ENCODE data around the gene CPTP. TPM values are rescaled to one million over a fixed set of nuclear protein-coding genes. Genes with fewer than 3 reads are reported as not detected.

The CPTP gene
- polyA plus RNA-seq, 1 donor from 2014 or later, result 9.9 TPM

GRCh38 chr1:1306070-1306660 lies 18.4 kb upstream of the CPTP start:
- H3K27ac ChIP-seq (ENCODE audit: low read length), result peak overlapping the region; percentile 85
- no peaks in the 10 kb centered on the region for H3K9me3 ChIP-seq (ENCODE audit: low read length)
- peaks cover 2% of the 10 kb centered on the region for H4K20me1 ChIP-seq (ENCODE audit: insufficient read depth)
- peak overlapping the region; percentile 99 for H3K4me3 ChIP-seq (ENCODE audit: low read length)
- no peak overlapping the region for H2AFZ ChIP-seq (ENCODE audit: low read depth, low read length)
- H3K36me3 ChIP-seq (ENCODE audit: insufficient read depth, low read length), result no peaks in the 10 kb centered on the region
- peaks cover 36% of the 10 kb centered on the region for H3K79me2 ChIP-seq (replicated peaks; ENCODE audit: insufficient read depth, low read length)
- H3K27me3 ChIP-seq (ENCODE audit: insufficient read depth, low read depth, low read length), result no peaks in the 10 kb centered on the region
- peak overlapping the region; percentile 95 for H3K9ac ChIP-seq (ENCODE audit: low read length)
- no peaks in the 10 kb centered on the region for H3F3A ChIP-seq (ENCODE audit: insufficient read depth, low read length, poor library complexity, severe bottlenecking)
- H3K4me2 ChIP-seq (ENCODE audit: low read length), result peak overlapping the region; percentile 80
- TF ChIP-seq POLR2AphosphoS5 (IDR thresholded peaks at IDR 0.05), result no peak
- no peaks in the 10 kb centered on the region for H3K9me2 ChIP-seq (ENCODE audit: insufficient read depth, low read length)

DNA sequence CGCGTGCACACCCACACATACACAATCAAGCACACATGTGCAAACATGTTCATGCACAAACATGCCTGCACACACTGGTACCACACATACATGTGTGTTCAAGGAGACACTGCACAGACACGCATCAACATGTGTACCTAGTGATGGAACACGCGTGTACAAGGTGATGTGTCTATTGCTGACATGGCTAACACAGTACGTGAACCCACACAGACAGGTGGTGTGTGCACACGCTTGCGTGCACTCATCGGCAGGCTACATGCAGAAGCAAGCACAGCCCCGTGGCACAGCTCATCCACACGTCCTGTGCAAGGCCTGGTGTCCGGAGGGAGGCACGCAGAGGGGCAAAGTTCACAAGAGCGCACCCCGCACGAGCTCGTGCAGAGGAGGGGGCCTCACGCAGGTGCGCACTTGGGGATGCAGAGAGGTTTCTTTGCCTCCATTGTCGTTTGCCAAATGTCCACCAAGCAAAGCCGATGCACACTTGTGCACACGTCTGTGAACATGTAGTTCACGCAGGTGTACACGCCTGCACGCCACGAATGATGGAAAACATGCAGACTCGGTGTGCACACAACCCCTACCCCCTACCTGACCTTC lies 17.8 kb upstream of the CPTP start:
- no peaks in the 10 kb centered on the region for H3K27me3 ChIP-seq (ENCODE audit: insufficient read depth, low read depth, low read length)
- peak overlapping the region; percentile 80 for H3K4me2 ChIP-seq (ENCODE audit: low read length)
- H3K4me3 ChIP-seq (ENCODE audit: low read length), result peak overlapping the region; percentile 99
- H3K9ac ChIP-seq (ENCODE audit: low read length), result peak overlapping the region; percentile 95
- peaks cover 2% of the 10 kb centered on the region for H4K20me1 ChIP-seq (ENCODE audit: insufficient read depth)
- H3F3A ChIP-seq (ENCODE audit: insufficient read depth, low read length, poor library complexity, severe bottlenecking), result no peaks in the 10 kb centered on the region
- no peaks in the 10 kb centered on the region for H3K36me3 ChIP-seq (ENCODE audit: insufficient read depth, low read length)
- no peaks in the 10 kb centered on the region for H3K9me3 ChIP-seq (ENCODE audit: low read length)
- H3K79me2 ChIP-seq (replicated peaks; ENCODE audit: insufficient read depth, low read length), result peaks cover 36% of the 10 kb centered on the region
- no peak overlapping the region for H2AFZ ChIP-seq (ENCODE audit: low read depth, low read length)
- H3K27ac ChIP-seq (ENCODE audit: low read length), result peak overlapping the region; percentile 85
- no peaks in the 10 kb centered on the region for H3K9me2 ChIP-seq (ENCODE audit: insufficient read depth, low read length)
- TF ChIP-seq MXI1 (conservative IDR thresholded peaks at IDR 0.05; ENCODE audit: poor library complexity, severe bottlenecking) (no peak), RAD21 (conservative IDR thresholded peaks at IDR 0.05) (no peak), TAF1 (IDR thresholded peaks at IDR 0.05; ENCODE audit: low read depth) (no peak), POLR2AphosphoS5 (IDR thresholded peaks at IDR 0.05) (peak; percentile 51), SMC3 (conservative IDR thresholded peaks at IDR 0.05; ENCODE audit: poor library complexity) (no peak), REST (IDR thresholded peaks at IDR 0.05; ENCODE audit: borderline replicate concordance) (peak; percentile 32), EZH2 (IDR thresholded peaks at IDR 0.05; ENCODE audit: borderline replicate concordance, insufficient read depth, low read length, poor library complexity, severe bottlenecking) (no peak)
- TF ChIP-seq, protein P1, sequence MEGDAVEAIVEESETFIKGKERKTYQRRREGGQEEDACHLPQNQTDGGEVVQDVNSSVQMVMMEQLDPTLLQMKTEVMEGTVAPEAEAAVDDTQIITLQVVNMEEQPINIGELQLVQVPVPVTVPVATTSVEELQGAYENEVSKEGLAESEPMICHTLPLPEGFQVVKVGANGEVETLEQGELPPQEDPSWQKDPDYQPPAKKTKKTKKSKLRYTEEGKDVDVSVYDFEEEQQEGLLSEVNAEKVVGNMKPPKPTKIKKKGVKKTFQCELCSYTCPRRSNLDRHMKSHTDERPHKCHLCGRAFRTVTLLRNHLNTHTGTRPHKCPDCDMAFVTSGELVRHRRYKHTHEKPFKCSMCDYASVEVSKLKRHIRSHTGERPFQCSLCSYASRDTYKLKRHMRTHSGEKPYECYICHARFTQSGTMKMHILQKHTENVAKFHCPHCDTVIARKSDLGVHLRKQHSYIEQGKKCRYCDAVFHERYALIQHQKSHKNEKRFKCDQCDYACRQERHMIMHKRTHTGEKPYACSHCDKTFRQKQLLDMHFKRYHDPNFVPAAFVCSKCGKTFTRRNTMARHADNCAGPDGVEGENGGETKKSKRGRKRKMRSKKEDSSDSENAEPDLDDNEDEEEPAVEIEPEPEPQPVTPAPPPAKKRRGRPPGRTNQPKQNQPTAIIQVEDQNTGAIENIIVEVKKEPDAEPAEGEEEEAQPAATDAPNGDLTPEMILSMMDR (IDR thresholded peaks at IDR 0.05; ENCODE audit: poor library complexity, severe bottlenecking), result no peak

Measured in neural cell (in vitro differentiated cells).